Measurements from ENCODE around the gene ZNRF2. TPM values are rescaled to one million over a fixed set of nuclear protein-coding genes. Genes with fewer than 3 reads are reported as not detected.
A peak's percentile ranks its signal among the peaks of the same experiment; 100 is the strongest.

ZNRF2 gene
- total and polyA plus RNA-seq, 2 experiments from 2014 or later, result 18.6 to 46.7 TPM

DNA sequence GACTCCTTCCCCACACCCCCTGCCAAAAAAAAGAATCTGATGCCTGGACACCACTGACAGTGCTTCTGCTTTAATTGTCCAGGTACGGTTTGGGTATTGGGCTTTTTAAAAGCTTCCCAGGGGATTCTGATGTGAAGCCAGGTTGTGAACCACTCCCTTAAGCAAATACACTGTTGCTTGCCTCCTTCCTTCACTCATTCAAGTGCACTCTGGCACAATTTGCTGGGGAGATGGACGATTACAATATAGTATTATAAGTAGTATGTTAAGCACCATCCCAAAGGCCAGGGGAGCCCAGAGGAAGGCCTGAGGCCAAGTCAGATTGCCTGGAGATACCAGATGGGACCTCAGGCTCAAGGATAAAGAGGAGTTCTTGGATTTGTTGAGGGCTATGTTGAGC, 12.3 kb upstream of the ZNRF2 start:
- Histone ChIP-seq H3K36me3 (no peaks in the 10 kb centered on the region), H3K9me3 (ENCODE audit: low read depth) (no peaks in the 10 kb centered on the region), H3K4me3 (no peak overlapping the region), H3K27ac (no peak overlapping the region), H3K4me1 (ENCODE audit: low read depth) (peaks cover 27% of the 10 kb centered on the region), H3K27me3 (no peaks in the 10 kb centered on the region)
- no peak for DNase-seq (ENCODE audit: low read depth in 1 of 2, low spot score in 1 of 2)
- TF ChIP-seq, protein P1, sequence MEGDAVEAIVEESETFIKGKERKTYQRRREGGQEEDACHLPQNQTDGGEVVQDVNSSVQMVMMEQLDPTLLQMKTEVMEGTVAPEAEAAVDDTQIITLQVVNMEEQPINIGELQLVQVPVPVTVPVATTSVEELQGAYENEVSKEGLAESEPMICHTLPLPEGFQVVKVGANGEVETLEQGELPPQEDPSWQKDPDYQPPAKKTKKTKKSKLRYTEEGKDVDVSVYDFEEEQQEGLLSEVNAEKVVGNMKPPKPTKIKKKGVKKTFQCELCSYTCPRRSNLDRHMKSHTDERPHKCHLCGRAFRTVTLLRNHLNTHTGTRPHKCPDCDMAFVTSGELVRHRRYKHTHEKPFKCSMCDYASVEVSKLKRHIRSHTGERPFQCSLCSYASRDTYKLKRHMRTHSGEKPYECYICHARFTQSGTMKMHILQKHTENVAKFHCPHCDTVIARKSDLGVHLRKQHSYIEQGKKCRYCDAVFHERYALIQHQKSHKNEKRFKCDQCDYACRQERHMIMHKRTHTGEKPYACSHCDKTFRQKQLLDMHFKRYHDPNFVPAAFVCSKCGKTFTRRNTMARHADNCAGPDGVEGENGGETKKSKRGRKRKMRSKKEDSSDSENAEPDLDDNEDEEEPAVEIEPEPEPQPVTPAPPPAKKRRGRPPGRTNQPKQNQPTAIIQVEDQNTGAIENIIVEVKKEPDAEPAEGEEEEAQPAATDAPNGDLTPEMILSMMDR (IDR thresholded peaks at IDR 0.05; ENCODE audit: low read depth, low read length), result no peak

DNA sequence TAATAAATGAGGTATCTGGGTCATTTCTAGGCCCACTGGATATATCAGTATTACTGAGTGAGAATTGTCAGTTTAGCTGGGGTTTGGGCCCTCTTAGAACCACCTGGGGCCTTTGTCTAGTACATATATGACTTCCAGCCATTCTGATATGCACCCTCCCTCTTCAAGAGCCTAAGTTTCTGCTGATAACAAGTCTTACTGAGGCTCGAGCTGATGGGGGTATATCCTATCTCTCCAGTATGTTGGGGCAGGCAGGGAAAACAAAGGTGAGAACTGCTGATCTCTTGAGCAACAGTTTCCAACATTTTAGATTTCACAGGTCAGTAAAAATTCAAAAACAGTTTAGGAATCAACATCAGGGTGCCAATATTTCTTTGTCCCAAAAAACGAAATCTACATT, 10.8 kb upstream of the ZNRF2 start:
- DNase-seq (ENCODE audit: low read depth in 1 of 2, low spot score in 1 of 2), result no peak
- TF ChIP-seq, protein P1 (IDR thresholded peaks at IDR 0.05; ENCODE audit: low read depth, low read length), result no peak

DNA sequence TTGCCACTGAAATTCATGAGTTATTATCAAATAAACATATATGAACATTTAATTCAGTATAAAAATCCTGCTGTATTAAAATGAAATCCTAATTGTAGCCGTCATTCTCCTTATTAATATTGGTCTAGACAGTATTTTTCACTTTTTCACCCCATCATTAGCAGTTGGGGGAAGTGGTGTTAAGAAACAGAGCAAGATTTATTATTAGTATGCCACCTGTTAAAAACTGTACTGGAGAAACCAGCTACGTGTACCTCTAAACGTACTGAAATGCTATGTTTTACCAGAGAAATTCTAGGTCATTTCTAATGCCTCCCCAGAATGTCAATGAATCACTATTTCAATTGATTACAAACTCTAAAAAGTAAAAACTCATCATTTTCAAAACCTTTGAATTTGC, 9.8 kb upstream of the ZNRF2 start:
- no peaks in the 10 kb centered on the region for H3K36me3 ChIP-seq
- no peak overlapping the region for H3K4me3 ChIP-seq
- H3K27ac ChIP-seq, result no peak overlapping the region
- no peaks in the 10 kb centered on the region for H3K9me3 ChIP-seq (ENCODE audit: low read depth)
- H3K4me1 ChIP-seq (ENCODE audit: low read depth), result peaks cover 27% of the 10 kb centered on the region
- H3K27me3 ChIP-seq, result no peaks in the 10 kb centered on the region
- no peak for DNase-seq (ENCODE audit: low read depth in 1 of 2, low spot score in 1 of 2)
- TF ChIP-seq, protein P1 (IDR thresholded peaks at IDR 0.05; ENCODE audit: low read depth, low read length), result no peak

More for the DNA sequence above, 10.8 kb upstream of the ZNRF2 start:
- no peaks in the 10 kb centered on the region for H3K36me3 ChIP-seq
- H3K9me3 ChIP-seq (ENCODE audit: low read depth), result no peaks in the 10 kb centered on the region
- H3K4me1 ChIP-seq (ENCODE audit: low read depth), result peaks cover 27% of the 10 kb centered on the region
- H3K27me3 ChIP-seq, result no peaks in the 10 kb centered on the region
- H3K4me3 ChIP-seq, result no peak overlapping the region
- no peak overlapping the region for H3K27ac ChIP-seq

DNA sequence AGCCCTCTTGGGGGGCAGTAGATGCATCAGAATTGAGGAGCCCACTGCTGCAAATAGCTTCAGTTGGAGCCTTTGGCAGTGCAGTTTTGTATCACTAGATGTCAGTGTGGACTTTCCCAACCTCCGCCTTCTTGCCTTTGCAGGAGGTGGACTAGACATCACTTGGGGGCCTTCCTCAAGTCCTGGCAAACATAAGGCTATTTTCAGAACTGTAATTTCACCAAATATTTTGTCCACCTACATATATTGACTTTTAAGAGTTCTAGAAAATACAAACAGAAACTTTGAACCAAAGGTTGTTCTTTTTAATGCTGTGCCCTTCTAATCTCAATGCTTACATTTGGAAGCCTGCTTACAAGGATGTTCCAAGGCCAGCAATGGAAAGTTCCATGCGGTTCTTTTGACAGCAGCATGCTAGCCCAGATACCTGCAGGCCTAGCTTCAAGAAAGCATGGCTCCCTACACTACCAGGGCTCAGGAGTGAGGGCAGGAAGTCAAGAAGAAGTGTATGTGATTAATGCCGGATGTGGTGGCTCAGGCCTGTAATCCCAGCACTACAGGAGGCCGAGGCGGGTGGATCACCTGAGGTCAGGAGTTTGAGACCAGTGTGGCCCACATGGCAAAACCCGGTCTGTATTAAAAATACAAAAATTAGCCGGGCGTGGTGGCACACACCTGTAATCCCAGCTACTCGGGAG, 8.0 kb upstream of the ZNRF2 start:
- Histone ChIP-seq H3K36me3 (no peaks in the 10 kb centered on the region), H3K4me3 (no peak overlapping the region), H3K9me3 (ENCODE audit: low read depth) (no peaks in the 10 kb centered on the region), H3K27ac (no peak overlapping the region), H3K4me1 (ENCODE audit: low read depth) (peaks cover 26% of the 10 kb centered on the region), H3K27me3 (no peaks in the 10 kb centered on the region)
- TF ChIP-seq, protein P1 (IDR thresholded peaks at IDR 0.05; ENCODE audit: low read depth, low read length), result peak; percentile 76
- DNase-seq (ENCODE audit: low read depth in 1 of 2, low spot score in 1 of 2), result peak; percentile 67 to 75

DNA sequence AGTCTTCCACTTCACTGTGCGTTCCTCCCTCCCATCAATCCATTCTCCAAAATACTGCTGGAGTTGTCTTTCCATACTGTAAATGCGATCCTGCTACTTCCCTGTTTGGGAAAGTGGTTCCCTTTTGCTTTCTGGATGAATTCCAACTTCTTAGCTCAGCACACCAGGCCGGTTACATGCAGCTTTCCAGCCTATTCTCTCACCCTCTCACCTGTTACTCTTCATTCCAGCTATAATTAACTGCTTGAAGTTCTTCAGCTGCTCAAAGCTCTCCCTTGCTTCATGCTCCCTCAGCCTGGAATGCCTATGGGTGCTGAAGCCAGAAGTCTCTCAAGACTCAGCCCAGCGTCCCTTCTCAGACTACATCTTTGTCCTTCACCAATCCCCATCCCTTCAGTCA, 6.0 kb upstream of the ZNRF2 start:
- H3K4me1 ChIP-seq (ENCODE audit: low read depth), result peaks cover 25% of the 10 kb centered on the region
- no peak overlapping the region for H3K4me3 ChIP-seq
- no peaks in the 10 kb centered on the region for H3K27me3 ChIP-seq
- no peaks in the 10 kb centered on the region for H3K9me3 ChIP-seq (ENCODE audit: low read depth)
- H3K36me3 ChIP-seq, result no peaks in the 10 kb centered on the region
- no peak for DNase-seq (ENCODE audit: low read depth in 1 of 2, low spot score in 1 of 2)
- TF ChIP-seq, protein P1 (IDR thresholded peaks at IDR 0.05; ENCODE audit: low read depth, low read length), result no peak
- H3K27ac ChIP-seq, result no peak overlapping the region

Data from cardiac muscle cell (in vitro differentiated cells and primary cell).